Fibroblast of pulmonary artery (primary cell): Measurements from ENCODE around the gene CERS1.

Source experiments
- DNase-seq: peaks from one replicate; pipeline ENCODE4 v3.0.0-alpha.2; 2010; ENCODE audit warnings: low read depth
- H3K4me3 ChIP-seq: replicated peaks from 2 replicates; pipeline ENCODE4 v1.5.1; 2011; ENCODE audit warnings: low read depth, mild to moderate bottlenecking, control low read depth, low read length, moderate library complexity
- TF ChIP-seq, protein P1 (sequence below): IDR thresholded peaks from 2 replicates; pipeline ENCODE4 v1.5.1; 2011; ENCODE audit warnings: mild to moderate bottlenecking, control low read depth, low read length, inconsistent platforms; ENCODE audit errors: missing control alignments

CERS1 gene

DNA sequence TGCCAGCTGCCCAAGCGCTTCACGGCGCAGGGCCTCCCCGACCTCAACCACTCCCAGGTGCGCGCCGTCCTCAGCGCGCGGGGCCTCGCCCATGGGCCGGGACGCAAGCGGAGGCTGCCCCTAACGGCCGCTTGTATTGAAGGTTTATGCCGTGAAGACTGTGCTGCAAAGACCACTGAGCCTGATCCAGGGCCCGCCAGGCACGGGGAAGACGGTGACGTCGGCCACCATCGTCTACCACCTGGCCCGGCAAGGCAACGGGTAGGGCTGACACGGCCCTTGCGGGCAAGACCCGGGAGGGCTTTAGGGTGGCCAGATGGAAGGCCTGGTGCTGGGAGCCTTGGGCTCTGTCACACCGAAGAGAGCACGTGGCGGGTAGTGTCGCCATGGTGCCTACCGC, 41.0 kb downstream of the CERS1 start:
- TF ChIP-seq, protein P1, sequence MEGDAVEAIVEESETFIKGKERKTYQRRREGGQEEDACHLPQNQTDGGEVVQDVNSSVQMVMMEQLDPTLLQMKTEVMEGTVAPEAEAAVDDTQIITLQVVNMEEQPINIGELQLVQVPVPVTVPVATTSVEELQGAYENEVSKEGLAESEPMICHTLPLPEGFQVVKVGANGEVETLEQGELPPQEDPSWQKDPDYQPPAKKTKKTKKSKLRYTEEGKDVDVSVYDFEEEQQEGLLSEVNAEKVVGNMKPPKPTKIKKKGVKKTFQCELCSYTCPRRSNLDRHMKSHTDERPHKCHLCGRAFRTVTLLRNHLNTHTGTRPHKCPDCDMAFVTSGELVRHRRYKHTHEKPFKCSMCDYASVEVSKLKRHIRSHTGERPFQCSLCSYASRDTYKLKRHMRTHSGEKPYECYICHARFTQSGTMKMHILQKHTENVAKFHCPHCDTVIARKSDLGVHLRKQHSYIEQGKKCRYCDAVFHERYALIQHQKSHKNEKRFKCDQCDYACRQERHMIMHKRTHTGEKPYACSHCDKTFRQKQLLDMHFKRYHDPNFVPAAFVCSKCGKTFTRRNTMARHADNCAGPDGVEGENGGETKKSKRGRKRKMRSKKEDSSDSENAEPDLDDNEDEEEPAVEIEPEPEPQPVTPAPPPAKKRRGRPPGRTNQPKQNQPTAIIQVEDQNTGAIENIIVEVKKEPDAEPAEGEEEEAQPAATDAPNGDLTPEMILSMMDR = no peak
- no peak overlapping the region for H3K4me3 ChIP-seq
- no peak for DNase-seq

DNA sequence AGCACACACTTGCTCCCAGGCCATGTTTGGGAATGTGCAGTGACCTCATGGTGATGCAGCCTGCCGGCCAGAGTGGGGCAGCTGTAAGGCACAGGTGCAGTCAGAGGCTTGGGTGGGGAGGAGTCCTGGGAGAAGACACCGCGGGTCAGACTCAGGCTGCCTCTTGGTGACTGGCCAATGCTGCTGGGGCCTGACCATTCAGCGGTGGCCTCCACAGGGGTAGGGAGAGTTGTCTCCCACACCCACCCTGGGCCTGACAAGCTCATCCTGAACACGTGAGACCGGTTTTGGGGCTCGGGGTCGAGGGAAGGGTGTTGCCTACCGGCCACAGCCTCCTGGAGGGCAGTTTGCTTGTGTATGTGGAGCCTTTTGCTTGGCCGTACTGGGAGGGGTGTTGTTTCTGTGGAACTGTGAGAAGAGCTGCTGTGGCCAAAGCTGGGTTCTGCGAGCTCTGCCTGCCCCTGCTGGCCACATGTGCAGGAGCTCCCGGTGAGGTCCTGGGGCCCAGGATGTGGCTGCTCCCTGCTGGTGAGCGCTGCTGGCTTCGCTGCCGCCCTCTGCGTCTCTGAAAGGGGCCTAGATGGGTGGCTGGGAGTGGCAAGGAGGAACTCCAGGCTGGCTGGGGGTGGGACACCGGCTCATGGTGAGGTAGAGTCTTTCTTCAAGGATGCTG, 42.1 kb downstream of the CERS1 start:
- TF ChIP-seq, protein P1 = no peak
- H3K4me3 ChIP-seq = no peak overlapping the region

DNA sequence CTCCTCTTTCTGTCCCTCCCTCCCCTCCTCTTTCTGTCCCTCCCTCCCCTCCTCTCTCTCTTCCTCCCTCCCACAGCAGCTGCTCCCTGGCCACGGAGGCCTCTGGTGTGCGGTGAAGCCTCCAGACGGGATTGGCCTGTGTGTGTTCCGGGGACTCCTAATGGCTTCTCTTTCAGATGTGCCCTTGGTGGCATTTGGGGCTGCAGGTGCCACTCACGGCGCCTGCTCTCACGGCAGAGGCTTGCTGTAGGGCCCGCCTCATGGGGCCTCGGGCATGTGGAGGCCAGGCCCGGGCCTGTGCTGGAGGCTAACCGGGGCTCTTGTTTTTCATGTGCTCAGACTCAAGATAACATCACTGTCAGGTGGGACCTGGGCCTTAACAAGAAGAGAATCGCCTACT, 43.3 kb downstream of the CERS1 start:
- no peak for DNase-seq
- H3K4me3 ChIP-seq = no peak overlapping the region
- TF ChIP-seq, protein P1 = no peak

More for the DNA sequence above, 42.1 kb downstream of the CERS1 start:
- no peak for DNase-seq

DNA sequence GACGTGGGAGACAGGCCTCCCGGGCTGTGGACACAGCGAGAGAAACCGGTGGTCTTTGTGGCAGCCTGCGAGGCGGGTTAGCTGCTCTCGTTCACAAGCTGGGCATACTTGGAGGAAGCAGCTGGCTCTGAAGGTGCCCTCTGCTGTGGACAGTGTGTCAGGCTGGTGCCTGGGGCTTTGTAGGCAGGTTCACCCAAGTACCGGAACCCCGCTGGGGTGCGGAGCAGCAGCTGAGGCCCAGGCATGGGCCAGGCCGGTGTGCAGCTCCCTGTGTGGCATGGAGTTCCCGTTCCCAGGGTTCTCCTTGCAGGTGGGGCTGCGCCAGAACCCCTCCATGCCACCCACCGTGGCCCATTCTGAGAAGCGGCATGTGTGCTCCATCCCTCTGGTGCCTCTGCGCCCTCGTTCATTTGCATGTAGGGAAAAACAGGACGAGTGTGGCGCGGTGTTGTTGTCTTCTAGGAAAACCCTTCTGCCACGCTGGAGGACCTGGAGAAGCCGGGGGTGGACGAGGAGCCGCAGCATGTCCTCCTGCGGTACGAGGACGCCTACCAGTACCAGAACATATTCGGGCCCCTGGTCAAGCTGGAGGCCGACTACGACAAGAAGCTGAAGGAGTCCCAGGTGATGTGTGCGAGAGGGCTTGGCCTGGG, 44.2 kb downstream of the CERS1 start:
- TF ChIP-seq, protein P1 = no peak
- DNase-seq = no peak
- no peak overlapping the region for H3K4me3 ChIP-seq

DNA sequence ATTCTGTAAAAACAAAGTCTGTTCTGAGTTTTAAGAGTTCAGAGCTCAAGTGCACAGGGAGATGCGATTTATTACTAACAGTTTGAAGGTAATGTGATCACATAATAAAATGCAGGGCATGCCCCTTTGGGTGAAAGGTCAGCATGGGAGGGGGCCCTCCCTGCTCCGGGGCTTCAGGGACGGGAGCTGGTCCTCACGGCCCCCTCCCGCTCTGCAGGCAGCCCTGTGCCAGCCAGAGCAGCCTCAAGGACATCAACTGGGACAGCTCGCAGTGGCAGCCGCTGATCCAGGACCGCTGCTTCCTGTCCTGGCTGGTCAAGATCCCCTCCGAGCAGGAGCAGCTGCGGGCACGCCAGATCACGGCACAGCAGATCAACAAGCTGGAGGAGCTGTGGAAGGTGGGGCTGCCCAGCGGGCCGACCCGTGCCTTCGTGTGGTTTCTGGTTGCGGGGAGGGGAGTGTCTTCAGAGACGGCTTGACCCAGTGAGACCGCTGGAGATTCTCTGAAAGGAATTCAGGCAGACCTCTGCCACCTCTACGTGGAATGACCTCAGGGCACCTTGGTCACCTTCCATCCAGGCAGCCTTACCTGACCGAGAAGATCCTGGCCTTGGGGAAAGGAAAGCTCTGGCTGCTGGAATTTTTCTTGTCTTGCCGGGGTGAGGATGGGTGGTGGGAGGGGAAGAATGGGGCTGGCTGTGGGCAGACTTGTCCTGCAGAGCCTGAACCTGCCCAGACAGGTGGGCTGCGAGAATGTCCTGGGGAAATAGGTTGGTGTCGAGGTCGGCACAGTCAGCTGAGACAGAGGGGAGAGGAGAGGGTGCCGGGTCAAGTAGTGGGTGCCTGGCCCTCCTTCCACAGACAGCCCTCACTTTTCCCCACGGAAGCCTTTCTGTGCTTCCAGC, 45.2 kb downstream of the CERS1 start:
- no peak for DNase-seq
- TF ChIP-seq, protein P1 = no peak
- no peak overlapping the region for H3K4me3 ChIP-seq

DNA sequence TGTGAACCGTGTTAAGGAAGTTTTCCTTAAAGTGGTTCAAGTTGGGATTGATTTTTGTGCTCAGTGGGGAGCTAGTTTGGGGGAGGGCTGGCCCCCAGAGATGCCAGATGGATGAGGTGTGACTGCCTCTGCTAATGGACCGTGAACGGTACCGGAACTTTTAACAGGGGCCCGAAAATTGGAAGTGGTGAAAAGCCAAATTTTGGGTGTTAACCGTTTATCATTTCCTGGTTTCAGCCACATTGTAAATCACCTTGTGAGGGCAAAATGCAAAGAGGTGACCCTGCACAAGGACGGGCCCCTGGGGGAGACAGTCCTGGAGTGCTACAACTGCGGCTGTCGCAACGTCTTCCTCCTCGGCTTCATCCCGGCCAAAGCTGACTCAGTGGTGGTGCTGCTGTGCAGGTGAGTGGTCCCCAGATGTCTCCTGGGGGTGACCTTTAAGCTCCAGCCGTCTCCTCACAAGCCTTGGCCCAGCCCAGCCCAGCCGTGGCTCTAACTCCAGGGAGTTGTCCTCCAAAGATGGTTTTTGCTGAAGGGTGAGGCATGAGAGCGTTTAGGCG, 46.0 kb downstream of the CERS1 start:
- DNase-seq = no peak
- no peak overlapping the region for H3K4me3 ChIP-seq
- TF ChIP-seq, protein P1 = no peak
